OCI-LY1 (cell line): ENCODE results near the gene CSNK2A2.

Source experiments
- H2AFZ ChIP-seq: fragments of 200-600 bp; sonication (generic), shearing (Covaris generic); 2 replicates; pipeline ENCODE4 v1.6.0; 2014; ENCODE audit warnings: antibody characterized with exemption, mild to moderate bottlenecking, low read length
- H3F3A ChIP-seq: fragments of 200-600 bp; sonication (generic), shearing (Covaris generic); 2 replicates; pipeline ENCODE4 v1.6.0; 2014; ENCODE audit warnings: mild to moderate bottlenecking, antibody characterized with exemption, low read length, moderate library complexity; ENCODE audit not compliant: insufficient read depth
- H3K27ac ChIP-seq: fragments of 200-600 bp; sonication (generic); 2 replicates; pipeline ENCODE4 v1.5.1; 2014; ENCODE audit warnings: low read length, mixed run types, mild to moderate bottlenecking, low read depth; ENCODE audit not compliant: poor library complexity, severe bottlenecking
- H3K27me3 ChIP-seq: fragments of 200-600 bp; sonication (generic); 2 replicates; pipeline ENCODE4 v1.6.0; 2014; ENCODE audit warnings: antibody characterized with exemption, mild to moderate bottlenecking, low read length, moderate library complexity; ENCODE audit not compliant: insufficient read depth
- H3K36me3 ChIP-seq: fragments of 200-600 bp; sonication (generic); 2 replicates; pipeline ENCODE4 v1.6.1; 2014; ENCODE audit warnings: mild to moderate bottlenecking, antibody characterized with exemption, low read length, moderate library complexity, mixed read lengths; ENCODE audit not compliant: insufficient read depth
- H3K4me1 ChIP-seq: fragments of 200-600 bp; sonication (generic); 2 replicates; pipeline ENCODE4 v1.5.1; 2014; ENCODE audit warnings: mild to moderate bottlenecking, low read length, moderate library complexity; ENCODE audit not compliant: insufficient read depth, severe bottlenecking
- H3K4me2 ChIP-seq: fragments of 200-600 bp; sonication (generic), shearing (Covaris generic); 2 replicates; pipeline ENCODE4 v1.6.1; 2014; ENCODE audit warnings: low read length
- H3K4me3 ChIP-seq: fragments of 200-600 bp; sonication (generic); 2 replicates; pipeline ENCODE4 v1.5.1; 2014; ENCODE audit warnings: low read length, low read depth, mild to moderate bottlenecking, mixed read lengths; ENCODE audit not compliant: poor library complexity, severe bottlenecking
- H3K79me2 ChIP-seq: fragments of 200-600 bp; shearing (Covaris generic); 2 replicates; pipeline ENCODE4 v1.6.1; 2016; ENCODE audit warnings: mixed run types, low read length, mixed read lengths; ENCODE audit not compliant: insufficient read depth
- H3K9ac ChIP-seq: fragments of 200-600 bp; sonication (generic), shearing (Covaris generic); 2 replicates; pipeline ENCODE4 v1.6.1; 2014; ENCODE audit warnings: mild to moderate bottlenecking, low read length, mixed read lengths
- H3K9me2 ChIP-seq: fragments of 200-600 bp; sonication (generic), shearing (Covaris generic); 2 replicates; pipeline ENCODE4 v1.6.1; 2014; ENCODE audit warnings: low read depth, mild to moderate bottlenecking, low read length, mixed read lengths
- H3K9me3 ChIP-seq: fragments of 200-600 bp; shearing (Covaris generic); 2 replicates; pipeline ENCODE4 v1.6.1; 2014; ENCODE audit warnings: low read length, mixed read lengths
- H4K20me1 ChIP-seq: fragments of 200-600 bp; sonication (generic), shearing (Covaris generic); 2 replicates; pipeline ENCODE4 v1.6.0; 2016; ENCODE audit warnings: mild to moderate bottlenecking, low read length; ENCODE audit not compliant: insufficient read depth
- EZH2 ChIP-seq: fragments of 200-600 bp; sonication (generic), shearing (Covaris generic); IDR thresholded peaks from 2 replicates; pipeline ENCODE4 v1.8.0; 2017; ENCODE audit warnings: borderline replicate concordance, mixed run types, mild to moderate bottlenecking, antibody characterized with exemption, low read length, moderate library complexity, mixed read lengths
- TF ChIP-seq, protein P1 (sequence below): fragments of 200-600 bp; sonication (generic), shearing (Covaris generic); IDR thresholded peaks from 2 replicates; pipeline ENCODE4 v1.5.1; 2017; ENCODE audit warnings: mild to moderate bottlenecking, antibody characterized with exemption, low read length, moderate library complexity, mixed read lengths

Gene CSNK2A2

DNA sequence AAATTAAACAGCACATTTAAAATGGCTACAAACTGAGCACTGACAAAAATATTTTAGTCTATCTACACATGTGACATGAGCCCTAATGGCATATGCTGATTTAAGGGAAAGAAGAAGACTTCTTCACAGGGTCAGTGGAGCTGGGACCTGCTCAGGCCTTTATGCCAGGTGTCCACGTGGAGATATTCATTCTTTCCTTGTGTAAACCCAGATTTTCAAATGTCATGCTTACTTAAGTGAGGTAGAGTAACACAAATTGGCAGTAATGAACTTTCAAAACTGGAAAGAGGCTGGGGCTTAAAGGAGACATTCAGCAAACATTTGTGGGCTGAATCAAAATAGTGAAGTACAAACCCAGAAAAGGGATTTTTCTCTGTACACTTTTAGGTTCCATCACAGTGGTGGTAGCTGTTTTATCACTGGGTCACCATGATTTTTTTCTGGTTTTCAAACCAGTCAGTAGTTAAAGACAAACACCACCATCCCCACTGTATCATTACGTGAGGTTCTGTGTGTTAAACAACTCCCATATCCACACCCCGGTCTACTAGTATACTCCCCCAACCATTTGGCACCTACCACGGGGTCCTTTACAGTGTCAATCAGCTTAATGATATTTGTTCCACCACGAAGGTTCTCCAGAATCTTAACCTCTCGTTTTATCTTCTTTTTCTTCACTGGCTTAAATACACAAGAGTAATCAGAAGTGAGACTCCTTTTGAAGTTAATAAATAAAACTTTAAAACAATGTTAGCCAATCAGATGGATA lies 11.5 kb downstream of the CSNK2A2 start:
- Histone ChIP-seq H3K9me2 (no peaks in the 10 kb centered on the region), H3K36me3 (peaks cover 94% of the 10 kb centered on the region), H3K4me1 (no peaks in the 10 kb centered on the region), H4K20me1 (no peaks in the 10 kb centered on the region), H3K9me3 (no peaks in the 10 kb centered on the region), H3K4me3 (no peak overlapping the region), H3K9ac (no peak overlapping the region), H3K27me3 (no peaks in the 10 kb centered on the region), H3K79me2 (0 out of 2 replicates have a peak, but pooled peaks cover 3% of the 10 kb centered on the region), H3K4me2 (no peak overlapping the region), H3K27ac (no peak overlapping the region), H3F3A (no peaks in the 10 kb centered on the region), H2AFZ (no peak overlapping the region)
- TF ChIP-seq, protein P1, sequence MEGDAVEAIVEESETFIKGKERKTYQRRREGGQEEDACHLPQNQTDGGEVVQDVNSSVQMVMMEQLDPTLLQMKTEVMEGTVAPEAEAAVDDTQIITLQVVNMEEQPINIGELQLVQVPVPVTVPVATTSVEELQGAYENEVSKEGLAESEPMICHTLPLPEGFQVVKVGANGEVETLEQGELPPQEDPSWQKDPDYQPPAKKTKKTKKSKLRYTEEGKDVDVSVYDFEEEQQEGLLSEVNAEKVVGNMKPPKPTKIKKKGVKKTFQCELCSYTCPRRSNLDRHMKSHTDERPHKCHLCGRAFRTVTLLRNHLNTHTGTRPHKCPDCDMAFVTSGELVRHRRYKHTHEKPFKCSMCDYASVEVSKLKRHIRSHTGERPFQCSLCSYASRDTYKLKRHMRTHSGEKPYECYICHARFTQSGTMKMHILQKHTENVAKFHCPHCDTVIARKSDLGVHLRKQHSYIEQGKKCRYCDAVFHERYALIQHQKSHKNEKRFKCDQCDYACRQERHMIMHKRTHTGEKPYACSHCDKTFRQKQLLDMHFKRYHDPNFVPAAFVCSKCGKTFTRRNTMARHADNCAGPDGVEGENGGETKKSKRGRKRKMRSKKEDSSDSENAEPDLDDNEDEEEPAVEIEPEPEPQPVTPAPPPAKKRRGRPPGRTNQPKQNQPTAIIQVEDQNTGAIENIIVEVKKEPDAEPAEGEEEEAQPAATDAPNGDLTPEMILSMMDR = no peak
- no peak for TF ChIP-seq EZH2

DNA sequence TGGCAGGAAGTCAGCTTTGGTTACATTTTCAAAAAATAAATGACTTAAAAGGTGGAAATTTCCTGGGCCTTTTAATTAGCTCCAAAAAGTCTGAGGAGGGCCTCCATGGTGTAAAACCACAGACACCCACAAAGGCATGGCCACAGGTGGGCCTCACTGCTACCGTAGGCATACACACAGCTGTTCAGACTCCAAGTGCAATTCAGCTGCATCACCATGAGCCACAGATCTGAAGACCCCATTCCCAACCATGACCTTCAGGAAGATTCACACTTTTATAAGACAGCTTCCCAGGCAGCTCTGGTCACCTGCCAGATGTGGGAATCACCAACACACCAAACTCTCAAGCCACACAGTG lies 20.6 kb downstream of the CSNK2A2 start:
- Histone ChIP-seq H3K4me2 (no peak overlapping the region), H3K4me3 (no peak overlapping the region), H3K9me3 (no peaks in the 10 kb centered on the region), H3K4me1 (no peaks in the 10 kb centered on the region), H3K27ac (no peak overlapping the region), H3K9ac (no peak overlapping the region), H3K9me2 (no peaks in the 10 kb centered on the region), H3K27me3 (no peaks in the 10 kb centered on the region), H3K79me2 (no peaks in the 10 kb centered on the region), H3F3A (no peaks in the 10 kb centered on the region), H4K20me1 (no peaks in the 10 kb centered on the region), H3K36me3 (peaks cover 82% of the 10 kb centered on the region), H2AFZ (no peak overlapping the region)
- TF ChIP-seq EZH2 = no peak
- TF ChIP-seq, protein P1 = no peak

GRCh38 chr16:58176608-58177352 lies 21.1 kb downstream of the CSNK2A2 start:
- no peak overlapping the region for H3K4me3 ChIP-seq
- no peaks in the 10 kb centered on the region for H4K20me1 ChIP-seq
- H2AFZ ChIP-seq = no peak overlapping the region
- H3K27me3 ChIP-seq = no peaks in the 10 kb centered on the region
- peaks cover 82% of the 10 kb centered on the region for H3K36me3 ChIP-seq
- no peak overlapping the region for H3K4me2 ChIP-seq
- no peak for TF ChIP-seq EZH2
- TF ChIP-seq, protein P1 = no peak
- no peaks in the 10 kb centered on the region for H3F3A ChIP-seq
- no peak overlapping the region for H3K9ac ChIP-seq
- no peak overlapping the region for H3K27ac ChIP-seq
- H3K9me2 ChIP-seq = no peaks in the 10 kb centered on the region
- no peaks in the 10 kb centered on the region for H3K4me1 ChIP-seq
- H3K9me3 ChIP-seq = no peaks in the 10 kb centered on the region
- H3K79me2 ChIP-seq = no peaks in the 10 kb centered on the region
